Adipocyte (in vitro differentiated cells): ENCODE measurements around the gene CKAP5.
"Not testable (repeated sequence)": the region's sequence is repeated elsewhere in the genome, so short reads cannot be mapped to it uniquely, and the experiment has no call there.

Experiments
- DNase-seq: peaks from one replicate; pipeline ENCODE4 v3.0.0-alpha.2; 2015; ENCODE audit warnings: low read depth
- H3K27me3 ChIP-seq: replicated peaks from 2 replicates; pipeline ENCODE4 v1.7.0; 2013; ENCODE audit warnings: mild to moderate bottlenecking, low read length, moderate library complexity; ENCODE audit not compliant: control insufficient read depth, insufficient read depth
- H3K36me3 ChIP-seq: 2 replicates; pipeline ENCODE4 v1.7.0; 2013; ENCODE audit warnings: low read length, mild to moderate bottlenecking, moderate library complexity; ENCODE audit not compliant: control insufficient read depth, insufficient read depth, severe bottlenecking
- H3K4me1 ChIP-seq: 2 replicates; pipeline ENCODE4 v1.7.0; 2013; ENCODE audit warnings: mild to moderate bottlenecking, low read length, moderate library complexity; ENCODE audit not compliant: control insufficient read depth, insufficient read depth
- H3K4me3 ChIP-seq: 2 replicates; pipeline ENCODE4 v1.7.0; 2013; ENCODE audit warnings: mild to moderate bottlenecking, low read length, moderate library complexity
- H3K9ac ChIP-seq: 2 replicates; pipeline ENCODE4 v1.7.0; 2013; ENCODE audit warnings: mild to moderate bottlenecking, low read length, moderate library complexity
- H3K9me3 ChIP-seq: 2 replicates; pipeline ENCODE4 v1.7.0; 2013; ENCODE audit warnings: mild to moderate bottlenecking, low read length, moderate library complexity; ENCODE audit not compliant: control insufficient read depth

CKAP5 gene

DNA sequence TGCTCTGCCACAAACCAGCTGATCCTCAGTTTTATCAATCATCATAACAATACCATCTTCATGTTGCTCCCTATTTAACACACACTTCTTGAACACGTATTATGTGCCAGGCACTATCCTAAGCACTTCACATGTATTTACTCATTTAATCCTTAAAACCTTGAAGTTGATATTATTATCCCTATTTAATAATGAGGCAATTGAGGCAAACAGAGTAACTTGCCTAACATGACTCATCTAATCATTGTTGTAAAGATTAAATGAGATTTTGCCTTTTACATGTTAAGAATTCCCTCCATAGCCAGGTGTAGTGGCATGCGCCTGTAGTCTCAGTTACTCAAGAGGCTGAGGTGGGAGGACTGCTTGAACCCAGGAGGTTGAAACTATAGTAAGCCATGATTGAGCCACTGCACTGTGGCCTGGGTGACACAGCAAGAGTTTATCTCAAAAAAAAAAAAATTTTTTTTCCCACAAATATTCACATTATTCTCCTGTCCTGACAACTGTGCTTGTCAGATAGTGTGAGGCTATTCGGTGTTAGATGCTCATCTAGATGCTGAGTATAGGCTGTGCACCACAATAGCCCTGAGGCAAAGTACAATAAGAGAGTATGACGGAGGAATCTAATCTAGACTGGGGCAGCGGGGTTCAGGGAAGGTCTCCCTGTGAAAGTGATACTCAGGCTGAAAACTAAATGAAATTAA, 13.4 kb downstream of the CKAP5 start:
- H3K4me3 ChIP-seq: no peak overlapping the region
- H3K4me1 ChIP-seq: peaks cover 9% of the 10 kb centered on the region
- no peaks in the 10 kb centered on the region for H3K9me3 ChIP-seq
- H3K36me3 ChIP-seq: no peaks in the 10 kb centered on the region
- no peak overlapping the region for H3K9ac ChIP-seq
- DNase-seq: no peak
- H3K27me3 ChIP-seq: no peaks in the 10 kb centered on the region

- DNase-seq: peak; percentile 58
- H3K27me3 ChIP-seq: no peaks in the 10 kb centered on the region
- no peak overlapping the region for H3K4me3 ChIP-seq
- H3K9me3 ChIP-seq: no peaks in the 10 kb centered on the region
- H3K4me1 ChIP-seq: peaks cover 31% of the 10 kb centered on the region
- no peaks in the 10 kb centered on the region for H3K36me3 ChIP-seq
- H3K9ac ChIP-seq: no peak overlapping the region
Observed at GRCh38 chr11:46827995-46828394, 18.1 kb downstream of the CKAP5 start.

- H3K9ac ChIP-seq: peak overlapping the region; percentile 84
- peaks cover 31% of the 10 kb centered on the region for H3K4me1 ChIP-seq
- H3K36me3 ChIP-seq: no peaks in the 10 kb centered on the region
- DNase-seq: peak; percentile 90
- no peaks in the 10 kb centered on the region for H3K27me3 ChIP-seq
- no peaks in the 10 kb centered on the region for H3K9me3 ChIP-seq
- H3K4me3 ChIP-seq: peak overlapping the region; percentile 88
Observed at GRCh38 chr11:46826310-46827044, 19.6 kb downstream of the CKAP5 start.

GRCh38 chr11:46808799-46809431, 37.2 kb downstream of the CKAP5 start:
- Histone ChIP-seq H3K4me3 (no peak overlapping the region), H3K9ac (no peak overlapping the region), H3K9me3 (no peaks in the 10 kb centered on the region), H3K36me3 (peaks cover 31% of the 10 kb centered on the region), H3K4me1 (peaks cover 4% of the 10 kb centered on the region), H3K27me3 (no peaks in the 10 kb centered on the region)
- DNase-seq: peak; percentile 58

GRCh38 chr11:46801694-46802470, 44.2 kb downstream of the CKAP5 start:
- DNase-seq: no peak

DNA sequence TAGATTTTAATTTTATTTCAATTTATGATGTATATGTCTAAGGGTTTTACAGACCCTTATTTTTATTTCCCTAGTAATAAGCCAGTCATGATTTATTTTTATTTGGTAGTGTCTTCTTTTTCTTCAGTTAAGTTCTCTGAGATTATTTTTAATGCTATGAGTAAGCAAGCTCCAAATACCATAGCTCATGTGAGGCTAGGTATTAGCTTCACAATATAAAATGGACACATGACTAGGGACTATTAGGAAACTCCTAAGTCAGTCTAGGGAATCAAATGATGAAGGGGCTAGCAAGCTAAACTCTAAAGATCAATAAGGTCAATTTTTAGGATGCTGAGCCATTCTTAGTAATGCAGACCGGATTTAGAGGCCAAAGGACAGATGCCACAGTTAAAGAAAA, 45.9 kb downstream of the CKAP5 start:
- Histone ChIP-seq H3K27me3 (no peaks in the 10 kb centered on the region), H3K4me3 (no peak overlapping the region), H3K9ac (no peak overlapping the region), H3K4me1 (no peaks in the 10 kb centered on the region), H3K9me3 (no peaks in the 10 kb centered on the region), H3K36me3 (peaks cover 60% of the 10 kb centered on the region)
- no peak for DNase-seq

More at GRCh38 chr11:46801694-46802470, 44.2 kb downstream of the CKAP5 start:
- H3K36me3 ChIP-seq: peaks cover 53% of the 10 kb centered on the region
- no peak overlapping the region for H3K9ac ChIP-seq
- no peaks in the 10 kb centered on the region for H3K4me1 ChIP-seq
- H3K27me3 ChIP-seq: no peaks in the 10 kb centered on the region
- no peak overlapping the region for H3K4me3 ChIP-seq
- no peaks in the 10 kb centered on the region for H3K9me3 ChIP-seq

DNA sequence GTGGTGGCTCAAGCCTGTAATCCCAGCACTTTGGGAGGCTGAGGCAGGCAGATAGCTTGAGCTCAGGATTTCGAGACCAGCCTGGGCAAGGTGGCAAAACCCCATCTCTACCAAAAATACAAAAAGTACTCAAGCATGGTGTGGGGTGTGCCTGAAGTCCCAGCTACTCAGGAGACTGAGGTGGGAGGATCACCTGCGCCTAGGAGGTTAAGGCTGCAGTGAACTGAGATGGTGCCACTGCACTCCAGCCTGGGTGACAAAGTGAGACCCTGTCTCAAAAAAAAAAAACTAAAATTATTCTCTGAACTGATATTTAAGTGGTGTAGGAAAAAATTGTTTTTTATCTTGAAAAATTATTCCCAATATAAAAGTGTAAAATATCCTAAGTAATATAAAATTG, 46.4 kb downstream of the CKAP5 start:
- not testable (repeated sequence) for H3K9me3 ChIP-seq, H3K27me3 ChIP-seq, H3K4me1 ChIP-seq, H3K9ac ChIP-seq, H3K4me3 ChIP-seq, DNase-seq
- H3K36me3 ChIP-seq: peaks cover 64% of the 10 kb centered on the region

DNA sequence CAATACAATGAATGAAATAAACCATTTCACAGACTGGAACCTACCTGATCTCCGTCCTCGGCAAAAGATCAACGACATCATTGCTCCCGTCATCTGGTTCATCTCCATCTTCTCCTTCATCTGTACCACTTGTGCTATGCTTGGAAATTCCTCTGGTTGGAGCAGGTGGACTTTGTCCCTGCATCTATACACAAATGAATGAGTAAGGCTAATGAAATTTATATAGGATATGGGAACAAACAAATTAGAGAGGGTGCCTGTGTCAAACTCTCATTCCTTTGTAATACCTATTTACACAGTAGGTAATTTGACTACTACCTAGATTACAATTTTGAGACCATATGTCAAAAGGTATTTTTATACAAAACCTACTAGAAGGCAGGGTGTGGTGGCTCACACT, 67.7 kb downstream of the CKAP5 start:
- H3K4me3 ChIP-seq: no peak overlapping the region
- H3K36me3 ChIP-seq: peaks cover 77% of the 10 kb centered on the region
- no peaks in the 10 kb centered on the region for H3K27me3 ChIP-seq
- no peaks in the 10 kb centered on the region for H3K4me1 ChIP-seq
- no peak overlapping the region for H3K9ac ChIP-seq
- H3K9me3 ChIP-seq: no peaks in the 10 kb centered on the region
- no peak for DNase-seq

DNA sequence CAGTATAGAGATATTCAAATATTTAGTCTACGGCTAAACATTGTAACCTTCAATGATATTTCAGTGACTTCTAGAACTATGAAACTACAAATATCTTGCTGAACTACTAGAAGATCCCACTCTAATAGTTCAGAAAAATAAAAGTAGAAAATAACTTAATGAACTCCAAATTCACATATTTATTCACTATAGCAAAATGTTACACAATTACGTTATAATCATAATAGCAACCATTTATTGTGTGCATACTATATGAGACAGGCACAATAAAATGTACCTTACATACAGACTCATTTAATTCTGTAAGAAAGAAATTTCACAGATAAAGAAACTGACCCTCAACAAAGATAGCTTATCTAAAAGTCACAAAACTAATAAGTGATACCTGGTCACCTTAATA, 69.2 kb downstream of the CKAP5 start:
- no peak overlapping the region for H3K4me3 ChIP-seq
- no peaks in the 10 kb centered on the region for H3K4me1 ChIP-seq
- H3K36me3 ChIP-seq: peaks cover 66% of the 10 kb centered on the region
- no peaks in the 10 kb centered on the region for H3K27me3 ChIP-seq
- no peaks in the 10 kb centered on the region for H3K9me3 ChIP-seq
- H3K9ac ChIP-seq: no peak overlapping the region
- no peak for DNase-seq

GRCh38 chr11:46769636-46770221, 76.4 kb downstream of the CKAP5 start:
- Histone ChIP-seq H3K9me3 (no peaks in the 10 kb centered on the region), H3K4me1 (no peaks in the 10 kb centered on the region), H3K4me3 (no peak overlapping the region), H3K36me3 (peaks cover 55% of the 10 kb centered on the region), H3K27me3 (no peaks in the 10 kb centered on the region), H3K9ac (no peak overlapping the region)
- DNase-seq: no peak
